ENCODE measurements around the gene PDE8A.
"Not testable (repeated sequence)": the region's sequence is repeated elsewhere in the genome, so short reads cannot be mapped to it uniquely, and the experiment has no call there.

Gene PDE8A

DNA sequence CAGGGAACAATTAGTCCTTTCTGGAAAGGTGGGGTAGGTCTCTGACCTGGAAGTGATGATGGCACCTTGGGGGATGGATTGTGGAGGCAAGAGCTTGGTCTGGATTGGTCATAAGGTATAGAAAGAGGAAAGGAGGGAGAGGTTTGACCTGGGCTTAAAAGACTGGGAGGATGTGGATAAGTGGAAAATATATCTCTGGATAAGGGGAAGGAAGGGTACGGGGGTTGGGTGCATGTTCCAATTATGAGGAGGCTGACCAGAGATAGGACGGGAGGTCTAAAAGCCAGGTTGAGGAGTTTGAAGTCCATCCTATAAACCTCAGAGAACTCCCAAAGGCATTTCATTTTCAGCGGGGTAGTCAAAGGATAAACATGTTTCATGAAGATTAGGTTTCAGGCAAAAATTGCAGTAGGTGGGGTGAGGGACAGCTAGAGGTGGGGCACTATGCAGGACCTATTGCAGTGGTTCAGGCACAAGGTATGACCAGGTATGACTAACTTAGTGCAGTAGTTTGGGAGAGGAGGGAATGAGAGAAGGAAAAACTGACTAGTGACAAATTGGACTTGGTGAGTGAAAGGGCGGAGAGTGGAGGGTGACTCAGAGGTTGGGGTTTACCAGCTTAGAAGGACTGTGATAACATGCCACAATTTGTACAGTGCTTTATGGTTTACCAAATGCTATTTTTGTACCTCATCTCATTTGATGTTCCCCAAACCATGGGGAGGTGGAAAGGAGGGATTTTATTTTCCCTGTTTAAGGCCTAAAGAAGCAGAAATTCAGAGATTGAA lies 10.7 kb downstream of the PDE8A start:
- Histone ChIP-seq H3K4me3 (ENCODE audit: low read length) (no peak overlapping the region), H2AFZ (ENCODE audit: low read length) (no peak overlapping the region), H3K9me3 (replicated peaks; ENCODE audit: insufficient read depth, low read length) (no peaks in the 10 kb centered on the region), H3K79me2 (ENCODE audit: low read length) (peaks cover 31% of the 10 kb centered on the region), H4K20me1 (ENCODE audit: insufficient read depth, low read length) (no peaks in the 10 kb centered on the region), H3K4me2 (ENCODE audit: low read depth, low read length) (no peak overlapping the region), H3K9me2 (replicated peaks; ENCODE audit: insufficient read depth, low read length) (no peaks in the 10 kb centered on the region), H3F3A (ENCODE audit: insufficient read depth, low read length) (no peaks in the 10 kb centered on the region), H3K36me3 (replicated peaks; ENCODE audit: insufficient read depth, low read length) (no peaks in the 10 kb centered on the region), H3K4me1 (ENCODE audit: low read length) (no peaks in the 10 kb centered on the region), H3K27me3 (replicated peaks; ENCODE audit: insufficient read depth, low read length) (no peaks in the 10 kb centered on the region), H3K9ac (ENCODE audit: low read length) (no peak overlapping the region), H3K27ac (ENCODE audit: low read length) (no peak overlapping the region)
- TF ChIP-seq, protein P1, sequence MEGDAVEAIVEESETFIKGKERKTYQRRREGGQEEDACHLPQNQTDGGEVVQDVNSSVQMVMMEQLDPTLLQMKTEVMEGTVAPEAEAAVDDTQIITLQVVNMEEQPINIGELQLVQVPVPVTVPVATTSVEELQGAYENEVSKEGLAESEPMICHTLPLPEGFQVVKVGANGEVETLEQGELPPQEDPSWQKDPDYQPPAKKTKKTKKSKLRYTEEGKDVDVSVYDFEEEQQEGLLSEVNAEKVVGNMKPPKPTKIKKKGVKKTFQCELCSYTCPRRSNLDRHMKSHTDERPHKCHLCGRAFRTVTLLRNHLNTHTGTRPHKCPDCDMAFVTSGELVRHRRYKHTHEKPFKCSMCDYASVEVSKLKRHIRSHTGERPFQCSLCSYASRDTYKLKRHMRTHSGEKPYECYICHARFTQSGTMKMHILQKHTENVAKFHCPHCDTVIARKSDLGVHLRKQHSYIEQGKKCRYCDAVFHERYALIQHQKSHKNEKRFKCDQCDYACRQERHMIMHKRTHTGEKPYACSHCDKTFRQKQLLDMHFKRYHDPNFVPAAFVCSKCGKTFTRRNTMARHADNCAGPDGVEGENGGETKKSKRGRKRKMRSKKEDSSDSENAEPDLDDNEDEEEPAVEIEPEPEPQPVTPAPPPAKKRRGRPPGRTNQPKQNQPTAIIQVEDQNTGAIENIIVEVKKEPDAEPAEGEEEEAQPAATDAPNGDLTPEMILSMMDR (IDR thresholded peaks at IDR 0.05; ENCODE audit: low read length) = no peak
- TF ChIP-seq EZH2phosphoT487 (IDR thresholded peaks at IDR 0.05; ENCODE audit: low read length) (no peak), EZH2 (optimal IDR thresholded peaks at IDR 0.05; ENCODE audit: low read depth, low read length) (no peak)
- DNase-seq = no peak

DNA sequence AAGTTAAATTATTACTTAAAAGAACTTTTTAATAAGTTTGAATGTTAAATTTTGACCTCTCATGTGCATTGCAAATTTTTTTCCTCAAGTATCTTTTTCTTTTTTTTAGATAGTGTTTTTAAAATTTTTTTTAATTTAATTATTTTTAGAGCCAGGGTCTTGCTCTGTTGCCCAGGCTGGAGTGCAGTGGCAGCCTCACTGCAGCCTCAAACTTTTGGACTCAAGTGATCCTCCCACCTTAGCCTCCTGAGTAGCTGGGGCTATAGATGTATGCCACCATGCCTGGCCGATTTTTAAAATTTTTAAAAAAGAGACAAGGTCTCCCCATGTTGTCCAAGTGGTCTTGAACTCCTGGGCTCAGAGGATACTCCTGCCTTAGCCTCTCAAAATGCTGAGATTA lies 14.4 kb downstream of the PDE8A start:
- no peak overlapping the region for H3K4me2 ChIP-seq (ENCODE audit: low read depth, low read length)
- no peak for DNase-seq
- H4K20me1 ChIP-seq (ENCODE audit: insufficient read depth, low read length) = no peaks in the 10 kb centered on the region
- no peaks in the 10 kb centered on the region for H3K36me3 ChIP-seq (replicated peaks; ENCODE audit: insufficient read depth, low read length)
- TF ChIP-seq EZH2phosphoT487 (IDR thresholded peaks at IDR 0.05; ENCODE audit: low read length) = no peak
- TF ChIP-seq, protein P1 (IDR thresholded peaks at IDR 0.05; ENCODE audit: low read length) = no peak
- no peak for TF ChIP-seq EZH2 (optimal IDR thresholded peaks at IDR 0.05; ENCODE audit: low read depth, low read length)
- H3K79me2 ChIP-seq (ENCODE audit: low read length) = peaks cover 12% of the 10 kb centered on the region; the same call in 1 of the 2 replicates
- H3K4me1 ChIP-seq (ENCODE audit: low read length) = no peaks in the 10 kb centered on the region
- no peak overlapping the region for H3K9ac ChIP-seq (ENCODE audit: low read length)
- no peak overlapping the region for H3K27ac ChIP-seq (ENCODE audit: low read length)
- no peaks in the 10 kb centered on the region for H3K9me3 ChIP-seq (replicated peaks; ENCODE audit: insufficient read depth, low read length)
- H3K27me3 ChIP-seq (replicated peaks; ENCODE audit: insufficient read depth, low read length) = no peaks in the 10 kb centered on the region
- no peak overlapping the region for H3K4me3 ChIP-seq (ENCODE audit: low read length)
- H3F3A ChIP-seq (ENCODE audit: insufficient read depth, low read length) = no peaks in the 10 kb centered on the region
- H2AFZ ChIP-seq (ENCODE audit: low read length) = no peak overlapping the region
- H3K9me2 ChIP-seq (replicated peaks; ENCODE audit: insufficient read depth, low read length) = no peaks in the 10 kb centered on the region

DNA sequence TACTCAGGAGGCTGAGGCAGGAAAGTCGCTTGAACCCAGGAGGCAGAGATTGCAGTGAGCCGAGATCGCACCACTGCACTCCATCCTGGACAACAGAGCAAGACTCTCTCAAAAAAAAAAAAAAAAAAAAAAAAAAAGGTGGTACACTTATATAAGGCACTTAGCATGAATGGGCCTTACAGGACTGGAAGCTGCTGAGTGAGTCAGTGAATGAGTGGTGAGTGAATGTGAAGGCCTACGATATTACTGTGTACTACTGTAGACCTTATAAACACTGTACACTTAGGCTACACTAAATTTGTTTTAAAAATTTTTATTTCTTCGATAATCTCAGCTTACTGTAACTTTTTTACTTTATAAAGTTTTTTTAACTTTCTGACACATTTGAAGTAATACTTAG lies 15.1 kb downstream of the PDE8A start:
- H3F3A ChIP-seq (ENCODE audit: insufficient read depth, low read length); H3K9ac ChIP-seq (ENCODE audit: low read length); DNase-seq; H3K27ac ChIP-seq (ENCODE audit: low read length); H3K4me3 ChIP-seq (ENCODE audit: low read length); H3K9me3 ChIP-seq (replicated peaks; ENCODE audit: insufficient read depth, low read length); H2AFZ ChIP-seq (ENCODE audit: low read length); H3K4me2 ChIP-seq (ENCODE audit: low read depth, low read length); H3K36me3 ChIP-seq (replicated peaks; ENCODE audit: insufficient read depth, low read length); H4K20me1 ChIP-seq (ENCODE audit: insufficient read depth, low read length); H3K4me1 ChIP-seq (ENCODE audit: low read length); H3K27me3 ChIP-seq (replicated peaks; ENCODE audit: insufficient read depth, low read length); H3K9me2 ChIP-seq (replicated peaks; ENCODE audit: insufficient read depth, low read length): not testable (repeated sequence)
- H3K79me2 ChIP-seq (ENCODE audit: low read length) = peaks cover 12% of the 10 kb centered on the region; the same call in 1 of the 2 replicates

DNA sequence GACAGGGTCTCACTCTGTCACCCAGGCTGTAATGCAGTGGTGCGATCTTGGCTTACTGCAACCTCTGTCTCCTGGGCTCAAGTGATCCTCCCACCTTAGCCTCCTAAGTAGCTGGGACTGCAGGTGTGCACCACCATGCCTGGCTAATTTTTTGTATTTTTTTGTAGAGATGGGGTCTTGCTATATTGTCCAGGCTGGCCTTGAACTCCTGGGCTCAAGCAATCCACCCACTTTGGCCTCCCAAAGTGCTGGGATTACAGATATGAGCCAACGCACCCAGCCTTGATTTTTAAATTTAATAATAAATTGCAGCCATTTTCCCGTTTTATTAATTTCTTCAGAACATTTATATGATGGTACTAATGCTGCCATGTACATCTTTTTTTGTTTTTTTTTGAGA lies 15.6 kb downstream of the PDE8A start:
- not testable (repeated sequence) for H2AFZ ChIP-seq (ENCODE audit: low read length); DNase-seq; H3K4me1 ChIP-seq (ENCODE audit: low read length); H3K36me3 ChIP-seq (replicated peaks; ENCODE audit: insufficient read depth, low read length); H3K27ac ChIP-seq (ENCODE audit: low read length); H3K9ac ChIP-seq (ENCODE audit: low read length); H3K4me2 ChIP-seq (ENCODE audit: low read depth, low read length); H4K20me1 ChIP-seq (ENCODE audit: insufficient read depth, low read length); H3K4me3 ChIP-seq (ENCODE audit: low read length); H3K9me2 ChIP-seq (replicated peaks; ENCODE audit: insufficient read depth, low read length); H3K9me3 ChIP-seq (replicated peaks; ENCODE audit: insufficient read depth, low read length); H3F3A ChIP-seq (ENCODE audit: insufficient read depth, low read length); H3K79me2 ChIP-seq (ENCODE audit: low read length); H3K27me3 ChIP-seq (replicated peaks; ENCODE audit: insufficient read depth, low read length)
